K562 (cell line): ENCODE measurements around the gene GNAT2. TPM values are rescaled to one million over a fixed set of nuclear protein-coding genes. Genes with fewer than 3 reads are reported as not detected.

ENCODE experiments used
- BHLHE40 ChIP-seq: IDR thresholded peaks from 2 replicates; pipeline ENCODE4 v1.6.1; 2011; ENCODE audit warnings: low read length, improper control_type of control experiment
- BRD4 ChIP-seq: fragments of 200-600 bp; sonication (generic); IDR thresholded peaks from 2 replicates; pipeline ENCODE4 v1.6.1; 2017; ENCODE audit warnings: inconsistent platforms
- CBX2 ChIP-seq: fragments of 200-600 bp; sonication (generic); IDR thresholded peaks from one replicate; pipeline ENCODE4 v1.6.1; 2012; ENCODE audit warnings: mild to moderate bottlenecking, low read length, inconsistent platforms; ENCODE audit not compliant: insufficient read depth, poor library complexity, severe bottlenecking
- CEBPG ChIP-seq, 3 experiments: fragments of 200-800 bp in 1 of 3; sonication (Bioruptor generic) in 1 of 3; sonication (generic) in 1 of 3; formaldehyde crosslinking in 1 of 3; IDR thresholded peaks in 2 of 3; conservative IDR thresholded peaks in 1 of 3; 2 replicates each; pipeline versions ENCODE4 v1.6.1 to v1.8.0; 2016 to 2022; ENCODE audit warnings: missing compliant biosample characterization in 2 of 3, missing genetic modification characterization in 2 of 3, mild to moderate bottlenecking in 1 of 3, missing genetic modification reagents in 1 of 3
- FOXM1 ChIP-seq, 2 experiments: fragments of 450-650 bp in 1 of 2; sonication (generic) in 1 of 2; formaldehyde crosslinking in 1 of 2; IDR thresholded peaks; 2 replicates each; pipeline versions ENCODE4 v1.6.1 to v1.9.0; 2017 to 2022; ENCODE audit warnings: low read depth in 2 of 2, mild to moderate bottlenecking in 2 of 2, missing genetic modification reagents in 1 of 2, moderate library complexity in 1 of 2
- GABPB2 ChIP-seq: fragments of 250-450 bp; sonication (Bioruptor Pico); conservative IDR thresholded peaks from 2 replicates; pipeline ENCODE4 v1.5.1; 2021; ENCODE audit warnings: mild to moderate bottlenecking
- HES1 ChIP-seq: fragments of 450-650 bp; IDR thresholded peaks from 2 replicates; pipeline ENCODE4 v1.6.1; 2016; ENCODE audit warnings: low read depth, mild to moderate bottlenecking, moderate library complexity
- HEY1 ChIP-seq: fragments of 250-450 bp; sonication (Bioruptor Pico); IDR thresholded peaks from 2 replicates; pipeline ENCODE4 v1.5.0; 2020; ENCODE audit warnings: mild to moderate bottlenecking, moderate library complexity, borderline replicate concordance
- MCM5 ChIP-seq: fragments of 450-650 bp; IDR thresholded peaks from 2 replicates; pipeline ENCODE4 v1.6.1; 2016; ENCODE audit warnings: low read depth
- NUFIP1 ChIP-seq: fragments of 450-650 bp; IDR thresholded peaks from 2 replicates; pipeline ENCODE4 v1.6.1; 2018; ENCODE audit not compliant: partially characterized antibody
- POLR2AphosphoS2 ChIP-seq: IDR thresholded peaks from 2 replicates; pipeline ENCODE4 v1.6.1; 2012; ENCODE audit warnings: low read length, improper control_type of control experiment
- RB1 ChIP-seq: fragments of 450-650 bp; IDR thresholded peaks from 2 replicates; pipeline ENCODE4 v1.6.1; 2017; ENCODE audit warnings: low read depth, mild to moderate bottlenecking
- USF2 ChIP-seq: sonication (generic); formaldehyde crosslinking; IDR thresholded peaks from 2 replicates; pipeline ENCODE4 v1.5.0; 2020; ENCODE audit warnings: missing genetic modification reagents
- ZBTB17 ChIP-seq: fragments of 450-650 bp; formaldehyde crosslinking; IDR thresholded peaks from 2 replicates; pipeline ENCODE4 v1.4.0; 2020; ENCODE audit warnings: mild to moderate bottlenecking
- ZBTB9 ChIP-seq: fragments of 450-650 bp; formaldehyde crosslinking; IDR thresholded peaks from 2 replicates; pipeline ENCODE4 v1.4.0; 2020; ENCODE audit warnings: mild to moderate bottlenecking, moderate library complexity
- ZNF318 ChIP-seq, 2 experiments: fragments of 450-650 bp; IDR thresholded peaks; 2 replicates each; pipeline ENCODE4 v1.6.1; 2016; ENCODE audit warnings: mild to moderate bottlenecking in 2 of 2, borderline replicate concordance in 1 of 2, low read depth in 1 of 2, moderate library complexity in 1 of 2
- polyA plus RNA-seq, 8 experiments: library from polyadenylated mRNA; depleted of rRNA in 4 of 8; stranded (reverse) in 5 of 8; unstranded in 3 of 8; fragments of >200 nt; fragmentation: Nextera tagmentation in 2 of 8; fragmentation: Illumina TruSeq in 1 of 8; extraction: Ambion mirVana in 2 of 8; extraction: Trizol in 1 of 8; gene quantifications; 2 replicates each; pipeline versions ENCODE4 v1.2.1 to v1.2.3, GENCODE V29; 2011 to 2014; ENCODE audit warnings: inconsistent platforms in 1 of 8, missing spikeins in 1 of 8
- total RNA-seq, 7 experiments: library from RNA; depleted of rRNA in 6 of 7; stranded (reverse); fragments of >200 nt in 6 of 7; fragmentation: Illumina TruSeq in 2 of 7; extraction: Trizol in 2 of 7; gene quantifications; 2 replicates each; pipeline versions ENCODE4 v1.2.1 to v1.2.3, GENCODE V29; 2011 to 2021; ENCODE audit warnings: low replicate concordance in 1 of 7

Gene GNAT2
- total and polyA plus RNA-seq, 9 of the 15 experiments (the other 6 are each of a cell fraction or from before 2014, with no cell fraction given), result 0.06 to 0.52 (median 0.24) TPM; not detected in 1

- TF ChIP-seq ZBTB9 (no peak), CEBPG (CRISPR knock-in tag; IDR thresholded peaks at IDR 0.05) (no peak), CEBPG (tag; conservative IDR thresholded peaks at IDR 0.05 in 1 of 2, IDR thresholded peaks at IDR 0.05 in 1 of 2) (no peak), ZBTB17 (CRISPR knock-in tag) (no peak), POLR2AphosphoS2 (no peak), MCM5 (no peak), RB1 (no peak), NUFIP1 (no peak), USF2 (CRISPR knock-in tag) (no peak), GABPB2 (CRISPR knock-in tag) (no peak), BRD4 (no peak), HEY1 (CRISPR knock-in tag) (no peak), CBX2 (no peak), ZNF318 (IDR thresholded peaks at IDR 0.05; ENCODE audit: borderline replicate concordance in 1 of 2, low read depth in 1 of 2) (no peak), BHLHE40 (no peak), HES1 (peak; percentile 57; the same call in 1 of the 2 replicates), FOXM1 (IDR thresholded peaks at IDR 0.05; ENCODE audit: low read depth) (no peak), FOXM1 (CRISPR knock-in tag; IDR thresholded peaks at IDR 0.05; ENCODE audit: low read depth) (no peak)
Observed at GRCh38 chr1:109557520-109557919, 61.9 kb downstream of the GNAT2 start (continued).
